CD4-positive, alpha-beta T cell treated with Interferon gamma for 1 hour (primary cell): ENCODE results near the gene HOXB8.

Experiments used
- DNase-seq: peaks from one replicate; pipeline ENCODE4 v3.0.0-alpha.2; 2020

The HOXB8 gene

GRCh38 chr17:48582750-48583069, 32.4 kb downstream of the HOXB8 start:
- DNase-seq: no peak

- no peak for DNase-seq
Observed at GRCh38 chr17:48579760-48580554, 35.1 kb downstream of the HOXB8 start.

GRCh38 chr17:48579471-48579759, 35.7 kb downstream of the HOXB8 start:
- DNase-seq: no peak

- DNase-seq: no peak
Observed at GRCh38 chr17:48578616-48579470, 36.2 kb downstream of the HOXB8 start.

GRCh38 chr17:48577946-48578615, 37.0 kb downstream of the HOXB8 start, which contains the start of gene HOXB4:
Gene HOXB4 (minus strand): TSS chr17:48578350. CDS start chr17:48578319, 31 bp downstream.
- DNase-seq: peak; percentile 32

- DNase-seq: no peak
Observed at GRCh38 chr17:48577330-48577945, 37.7 kb downstream of the HOXB8 start.

GRCh38 chr17:48576479-48577309, 38.4 kb downstream of the HOXB8 start:
- no peak for DNase-seq

- no peak for DNase-seq
Observed at GRCh38 chr17:48575673-48576478, 39.2 kb downstream of the HOXB8 start.

- DNase-seq: no peak
Observed at GRCh38 chr17:48575066-48575582, 40.0 kb downstream of the HOXB8 start.

- no peak for DNase-seq
Observed at GRCh38 chr17:48574505-48575065, 40.5 kb downstream of the HOXB8 start.

- no peak for DNase-seq
Observed at GRCh38 chr17:48571826-48572417, 43.2 kb downstream of the HOXB8 start.

GRCh38 chr17:48571024-48571818, 43.9 kb downstream of the HOXB8 start:
- DNase-seq: no peak

- DNase-seq: no peak
Observed at GRCh38 chr17:48570325-48571023, 44.6 kb downstream of the HOXB8 start.

- DNase-seq: no peak
Observed at GRCh38 chr17:48569674-48570324, 45.3 kb downstream of the HOXB8 start.

- no peak for DNase-seq
Observed at GRCh38 chr17:48569240-48569582, 45.9 kb downstream of the HOXB8 start.

- DNase-seq: no peak
Observed at GRCh38 chr17:48568499-48569239, 46.4 kb downstream of the HOXB8 start.

GRCh38 chr17:48567646-48568354, 47.3 kb downstream of the HOXB8 start:
- DNase-seq: no peak
